Spleen (tissue), 7 donors: ENCODE results near the gene ARHGAP25.

Source experiments
- CTCF ChIP-seq, 11 experiments: fragments of 200-600 bp in 7 of 11; fragments of 450-650 bp in 4 of 11; sonication (generic) in 4 of 11; IDR thresholded peaks in 8 of 11; conservative IDR thresholded peaks in 3 of 11; 1 replicate in 7 of 11; 2 replicates in 4 of 11; pipeline versions ENCODE4 v1.4.0 to v1.8.0; 2016 to 2021; ENCODE audit warnings: antibody characterized with exemption in 11 of 11, inconsistent platforms in 4 of 11, mild to moderate bottlenecking in 1 of 11
- POLR2A ChIP-seq, 3 donors: fragments of 450-650 bp; IDR thresholded peaks; one replicate each; pipeline ENCODE4 v1.5.1; 2017; ENCODE audit warnings: antibody characterized with exemption in 3 of 3, mild to moderate bottlenecking in 1 of 3
- donor health status: DM: no; HTN: no; CAD: no; lungs with moderate emphysema.
- donor health status: DM: no; HTN: no; CAD: no.
- donor health status: DM: no; HTN: no; CAD: no.

- no peak for TF ChIP-seq CTCF (IDR thresholded peaks at IDR 0.05 in 8 of 11, conservative IDR thresholded peaks at IDR 0.05 in 3 of 11)
- no peak for TF ChIP-seq POLR2A (IDR thresholded peaks at IDR 0.05)
Measured at GRCh38 chr2:68740400-68740914, 5.8 kb downstream of the ARHGAP25 start.
